HepG2 (cell line): ENCODE measurements around the gene CXorf38. TPM values are rescaled to one million over a fixed set of nuclear protein-coding genes. Genes with fewer than 3 reads are reported as not detected.

Source experiments
- MLX ChIP-seq: IDR thresholded peaks from 2 replicates; pipeline ENCODE4 v1.6.1; 2016
- polyA plus RNA-seq, 8 experiments: library from polyadenylated mRNA; depleted of rRNA in 3 of 8; stranded (reverse) in 7 of 8; unstranded in 1 of 8; fragments of >200 nt; fragmentation: Illumina TruSeq in 4 of 8; extraction: Trizol in 4 of 8; gene quantifications; 2 replicates each; pipeline versions ENCODE4 v1.2.1 to v1.2.3, GENCODE V29; 2011 to 2016; ENCODE audit warnings: low read depth in 4 of 8, missing spikeins in 1 of 8, mixed read lengths in 1 of 8; ENCODE audit not compliant: insufficient read depth in 1 of 8
- total RNA-seq, 5 experiments: library from RNA; depleted of rRNA; stranded (reverse); fragments of >200 nt; fragmentation: Illumina TruSeq; extraction: Trizol; gene quantifications; 2 replicates each; pipeline ENCODE4 v1.2.3, GENCODE V29; 2016; ENCODE audit warnings: low read depth in 1 of 5
- TF ChIP-seq, protein P1 (sequence below): sonication (generic); formaldehyde crosslinking; IDR thresholded peaks from 2 replicates; pipeline ENCODE4 v1.5.1; 2020; ENCODE audit warnings: mild to moderate bottlenecking, missing genetic modification reagents, borderline replicate concordance
- TF ChIP-seq, protein P2 (sequence below): sonication (generic); formaldehyde crosslinking; IDR thresholded peaks from 2 replicates; pipeline ENCODE4 v1.4.0; 2020; ENCODE audit warnings: mild to moderate bottlenecking, missing genetic modification reagents, borderline replicate concordance

The CXorf38 gene
- total and polyA plus RNA-seq, 2 of the 13 experiments (the other 11 are each of a cell fraction or from before 2014, with no cell fraction given) = 4.6 to 6.7 TPM

DNA sequence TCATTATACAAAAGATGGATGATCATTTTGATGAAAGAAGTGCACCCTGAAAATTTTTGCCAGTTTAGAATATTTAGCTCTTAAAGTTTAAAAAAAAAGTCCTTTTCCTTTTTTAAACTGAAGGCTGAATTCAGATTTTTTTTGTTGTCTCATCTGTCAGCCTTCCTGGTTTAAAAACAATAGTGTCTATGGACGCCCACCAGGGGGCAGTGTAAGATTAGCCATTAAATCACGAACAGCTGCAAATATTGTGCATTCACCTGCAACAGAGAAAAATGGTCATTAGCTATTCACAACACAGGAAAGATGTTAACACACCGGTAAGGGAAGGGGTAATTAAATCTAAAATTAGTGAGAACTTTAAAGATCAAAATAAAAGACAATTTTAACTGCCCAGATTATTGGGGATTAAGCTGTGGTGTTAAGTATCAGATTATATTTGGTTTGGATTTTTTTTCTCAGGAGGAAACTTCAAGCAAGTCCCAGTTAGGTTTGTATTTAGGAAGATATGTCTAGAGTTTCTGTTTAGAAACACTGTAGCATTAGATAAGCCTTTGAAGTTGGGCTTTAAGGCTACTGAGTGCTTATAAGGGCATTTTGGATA is 4.4 kb upstream of the CXorf38 start (continued):
- TF ChIP-seq, protein P1, sequence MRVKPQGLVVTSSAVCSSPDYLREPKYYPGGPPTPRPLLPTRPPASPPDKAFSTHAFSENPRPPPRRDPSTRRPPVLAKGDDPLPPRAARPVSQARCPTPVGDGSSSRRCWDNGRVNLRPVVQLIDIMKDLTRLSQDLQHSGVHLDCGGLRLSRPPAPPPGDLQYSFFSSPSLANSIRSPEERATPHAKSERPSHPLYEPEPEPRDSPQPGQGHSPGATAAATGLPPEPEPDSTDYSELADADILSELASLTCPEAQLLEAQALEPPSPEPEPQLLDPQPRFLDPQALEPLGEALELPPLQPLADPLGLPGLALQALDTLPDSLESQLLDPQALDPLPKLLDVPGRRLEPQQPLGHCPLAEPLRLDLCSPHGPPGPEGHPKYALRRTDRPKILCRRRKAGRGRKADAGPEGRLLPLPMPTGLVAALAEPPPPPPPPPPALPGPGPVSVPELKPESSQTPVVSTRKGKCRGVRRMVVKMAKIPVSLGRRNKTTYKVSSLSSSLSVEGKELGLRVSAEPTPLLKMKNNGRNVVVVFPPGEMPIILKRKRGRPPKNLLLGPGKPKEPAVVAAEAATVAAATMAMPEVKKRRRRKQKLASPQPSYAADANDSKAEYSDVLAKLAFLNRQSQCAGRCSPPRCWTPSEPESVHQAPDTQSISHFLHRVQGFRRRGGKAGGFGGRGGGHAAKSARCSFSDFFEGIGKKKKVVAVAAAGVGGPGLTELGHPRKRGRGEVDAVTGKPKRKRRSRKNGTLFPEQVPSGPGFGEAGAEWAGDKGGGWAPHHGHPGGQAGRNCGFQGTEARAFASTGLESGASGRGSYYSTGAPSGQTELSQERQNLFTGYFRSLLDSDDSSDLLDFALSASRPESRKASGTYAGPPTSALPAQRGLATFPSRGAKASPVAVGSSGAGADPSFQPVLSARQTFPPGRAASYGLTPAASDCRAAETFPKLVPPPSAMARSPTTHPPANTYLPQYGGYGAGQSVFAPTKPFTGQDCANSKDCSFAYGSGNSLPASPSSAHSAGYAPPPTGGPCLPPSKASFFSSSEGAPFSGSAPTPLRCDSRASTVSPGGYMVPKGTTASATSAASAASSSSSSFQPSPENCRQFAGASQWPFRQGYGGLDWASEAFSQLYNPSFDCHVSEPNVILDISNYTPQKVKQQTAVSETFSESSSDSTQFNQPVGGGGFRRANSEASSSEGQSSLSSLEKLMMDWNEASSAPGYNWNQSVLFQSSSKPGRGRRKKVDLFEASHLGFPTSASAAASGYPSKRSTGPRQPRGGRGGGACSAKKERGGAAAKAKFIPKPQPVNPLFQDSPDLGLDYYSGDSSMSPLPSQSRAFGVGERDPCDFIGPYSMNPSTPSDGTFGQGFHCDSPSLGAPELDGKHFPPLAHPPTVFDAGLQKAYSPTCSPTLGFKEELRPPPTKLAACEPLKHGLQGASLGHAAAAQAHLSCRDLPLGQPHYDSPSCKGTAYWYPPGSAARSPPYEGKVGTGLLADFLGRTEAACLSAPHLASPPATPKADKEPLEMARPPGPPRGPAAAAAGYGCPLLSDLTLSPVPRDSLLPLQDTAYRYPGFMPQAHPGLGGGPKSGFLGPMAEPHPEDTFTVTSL (CRISPR knock-in tag) = no peak
- no peak for TF ChIP-seq MLX
- TF ChIP-seq, protein P2, sequence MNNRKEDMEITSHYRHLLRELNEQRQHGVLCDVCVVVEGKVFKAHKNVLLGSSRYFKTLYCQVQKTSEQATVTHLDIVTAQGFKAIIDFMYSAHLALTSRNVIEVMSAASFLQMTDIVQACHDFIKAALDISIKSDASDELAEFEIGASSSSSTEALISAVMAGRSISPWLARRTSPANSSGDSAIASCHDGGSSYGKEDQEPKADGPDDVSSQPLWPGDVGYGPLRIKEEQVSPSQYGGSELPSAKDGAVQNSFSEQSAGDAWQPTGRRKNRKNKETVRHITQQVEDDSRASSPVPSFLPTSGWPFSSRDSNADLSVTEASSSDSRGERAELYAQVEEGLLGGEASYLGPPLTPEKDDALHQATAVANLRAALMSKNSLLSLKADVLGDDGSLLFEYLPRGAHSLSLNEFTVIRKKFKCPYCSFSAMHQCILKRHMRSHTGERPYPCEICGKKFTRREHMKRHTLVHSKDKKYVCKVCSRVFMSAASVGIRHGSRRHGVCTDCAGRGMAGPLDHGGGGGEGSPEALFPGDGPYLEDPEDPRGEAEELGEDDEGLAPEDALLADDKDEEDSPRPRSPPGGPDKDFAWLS (CRISPR knock-in tag) = no peak
